Keratinocyte (primary cell): ENCODE data around the gene MBLAC1. TPM values are rescaled to one million over a fixed set of nuclear protein-coding genes. Genes with fewer than 3 reads are reported as not detected.

Experiments
- DNase-seq: peaks from one replicate; pipeline ENCODE4 v3.0.0-alpha.2; 2011; ENCODE audit warnings: low read depth, missing footprints, low spot score
- FAIRE-seq: peaks from 2 replicates; lab custom pipeline; 2011; peaks lifted over from hg19 to GRCh38; lab: Jason Lieb, UNC
- H2AFZ ChIP-seq: 2 replicates; pipeline ENCODE4 v1.6.0; 2012; ENCODE audit warnings: low read length, control low read depth, inconsistent platforms; ENCODE audit not compliant: control insufficient read depth
- H3K27ac ChIP-seq: 2 replicates; pipeline ENCODE4 v1.5.1; 2011; ENCODE audit warnings: low read length; ENCODE audit not compliant: control insufficient read depth, insufficient read depth
- H3K27me3 ChIP-seq: 3 replicates; pipeline ENCODE4 v1.6.0; 2011; ENCODE audit warnings: low read length; ENCODE audit not compliant: control insufficient read depth, insufficient read depth; ENCODE audit errors: extremely low read depth
- H3K36me3 ChIP-seq, 2 experiments: 2 replicates in 1 of 2; 3 replicates in 1 of 2; pipeline ENCODE4 v1.5.1; 2011; ENCODE audit warnings: low read length in 2 of 2, mild to moderate bottlenecking in 1 of 2; ENCODE audit not compliant: control insufficient read depth in 2 of 2, insufficient read depth in 2 of 2; ENCODE audit errors: extremely low read depth in 1 of 2
- H3K4me1 ChIP-seq: 3 replicates; pipeline ENCODE4 v1.5.1; 2011; ENCODE audit warnings: low read length; ENCODE audit not compliant: control insufficient read depth, insufficient read depth; ENCODE audit errors: extremely low read depth
- H3K4me2 ChIP-seq: 3 replicates; pipeline ENCODE4 v1.6.0; 2011; ENCODE audit warnings: low read depth, low read length; ENCODE audit not compliant: control insufficient read depth, insufficient read depth; ENCODE audit errors: extremely low read depth
- H3K4me3 ChIP-seq, 3 experiments: fragments of 200-600 bp in 1 of 3; sonication (generic) in 1 of 3; 2 replicates in 2 of 3; 3 replicates in 1 of 3; pipeline ENCODE4 v1.5.1; 2011 to 2016; ENCODE audit warnings: low read length in 3 of 3, mild to moderate bottlenecking in 3 of 3, control low read depth in 2 of 3, inconsistent platforms in 1 of 3, low read depth in 1 of 3, mixed read lengths in 1 of 3, mixed run types in 1 of 3, moderate library complexity in 1 of 3; ENCODE audit not compliant: control insufficient read depth in 2 of 3, insufficient read depth in 2 of 3; ENCODE audit errors: extremely low read depth in 1 of 3
- H3K79me2 ChIP-seq: 2 replicates; pipeline ENCODE4 v1.6.0; 2012; ENCODE audit warnings: low read length; ENCODE audit not compliant: control insufficient read depth, insufficient read depth
- H3K9ac ChIP-seq: 3 replicates; pipeline ENCODE4 v1.6.0; 2011; ENCODE audit warnings: low read length; ENCODE audit not compliant: control insufficient read depth, insufficient read depth; ENCODE audit errors: extremely low read depth
- H3K9me1 ChIP-seq: 3 replicates; pipeline ENCODE4 v1.6.0; 2011; ENCODE audit warnings: low read length; ENCODE audit not compliant: control insufficient read depth, insufficient read depth; ENCODE audit errors: extremely low read depth
- H3K9me3 ChIP-seq: 2 replicates; pipeline ENCODE4 v1.5.1; 2012; ENCODE audit warnings: low read depth, low read length; ENCODE audit not compliant: control insufficient read depth
- H4K20me1 ChIP-seq: 3 replicates; pipeline ENCODE4 v1.6.0; 2011; ENCODE audit warnings: low read length; ENCODE audit not compliant: control insufficient read depth, insufficient read depth; ENCODE audit errors: extremely low read depth
- EZH2 ChIP-seq: IDR thresholded peaks from one replicate; pipeline ENCODE4 v1.6.1; 2012; ENCODE audit warnings: inconsistent platforms, mild to moderate bottlenecking, low read length, moderate library complexity
- dilution Hi-C: fragments of 300-500 bp; cut with MboI; formaldehyde crosslinking; loops from one replicate; pipeline ENCODE4 v1.7.0; 2020; ENCODE audit warnings: low sequenced_read_pairs; ENCODE audit not compliant: extremely low pct_ligation_motif_present
- polyA plus RNA-seq, 5 experiments: library from polyadenylated mRNA; depleted of rRNA in 3 of 5; stranded (reverse) in 3 of 5; stranded (forward) in 1 of 5; unstranded in 1 of 5; fragments of >200 nt; gene quantifications; 1 replicate in 1 of 5; 2 replicates in 3 of 5; 3 replicates in 1 of 5; pipeline versions ENCODE4 v1.2.1 to v1.2.3, GENCODE V29; 2011 to 2012; ENCODE audit warnings: missing spikeins in 2 of 5, low read depth in 1 of 5, low replicate concordance in 1 of 5
- TF ChIP-seq, protein P1 (sequence below), 3 experiments: IDR thresholded peaks in 1 of 3; conservative IDR thresholded peaks in 1 of 3; optimal IDR thresholded peaks in 1 of 3; 2 replicates in 2 of 3; 3 replicates in 1 of 3; pipeline versions ENCODE3 to v1.5.1; 2011; ENCODE audit warnings: low read length in 3 of 3, mild to moderate bottlenecking in 3 of 3, moderate library complexity in 2 of 3, control low read depth in 1 of 3, inconsistent platforms in 1 of 3; ENCODE audit not compliant: insufficient read depth in 2 of 3; ENCODE audit errors: extremely low read depth in 1 of 3

Gene MBLAC1
- polyA plus RNA-seq, 1 donor (not counting 4 experiments of a cell fraction or from before 2014, with no cell fraction given): 0.21 TPM

DNA sequence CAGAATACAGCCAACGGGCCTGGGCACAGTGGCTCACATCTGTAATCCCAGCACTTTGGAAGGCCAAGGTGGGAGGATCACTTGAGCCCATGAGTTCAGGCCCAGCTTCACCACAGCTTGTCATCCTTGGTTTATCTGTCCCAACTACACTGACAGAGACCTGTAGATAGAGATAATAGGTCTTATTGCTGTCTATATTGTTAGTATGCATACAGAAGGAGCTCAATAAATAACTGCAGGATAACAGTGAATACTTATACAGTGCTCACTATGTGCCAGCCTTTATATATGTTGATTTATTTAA lies 6.1 kb upstream of the MBLAC1 start:
- Histone ChIP-seq H3K9me3 (no peaks in the 10 kb centered on the region), H2AFZ (no peak overlapping the region), H3K27me3 (no peaks in the 10 kb centered on the region), H3K4me2 (peak overlapping the region; percentile 92), H4K20me1 (peaks cover 3% of the 10 kb centered on the region), H3K4me1 (peaks cover 10% of the 10 kb centered on the region), H3K4me3 (peak overlapping the region in 1 of 3 experiments; percentile 69), H3K9me1 (no peaks in the 10 kb centered on the region), H3K36me3 (peaks cover 0 to 2% of the 10 kb centered on the region in 2 experiments), H3K27ac (no peak overlapping the region), H3K79me2 (peaks cover 15% of the 10 kb centered on the region), H3K9ac (no peak overlapping the region)
- dilution Hi-C loops: no loop called here
- FAIRE-seq: no peak
- TF ChIP-seq, protein P1, sequence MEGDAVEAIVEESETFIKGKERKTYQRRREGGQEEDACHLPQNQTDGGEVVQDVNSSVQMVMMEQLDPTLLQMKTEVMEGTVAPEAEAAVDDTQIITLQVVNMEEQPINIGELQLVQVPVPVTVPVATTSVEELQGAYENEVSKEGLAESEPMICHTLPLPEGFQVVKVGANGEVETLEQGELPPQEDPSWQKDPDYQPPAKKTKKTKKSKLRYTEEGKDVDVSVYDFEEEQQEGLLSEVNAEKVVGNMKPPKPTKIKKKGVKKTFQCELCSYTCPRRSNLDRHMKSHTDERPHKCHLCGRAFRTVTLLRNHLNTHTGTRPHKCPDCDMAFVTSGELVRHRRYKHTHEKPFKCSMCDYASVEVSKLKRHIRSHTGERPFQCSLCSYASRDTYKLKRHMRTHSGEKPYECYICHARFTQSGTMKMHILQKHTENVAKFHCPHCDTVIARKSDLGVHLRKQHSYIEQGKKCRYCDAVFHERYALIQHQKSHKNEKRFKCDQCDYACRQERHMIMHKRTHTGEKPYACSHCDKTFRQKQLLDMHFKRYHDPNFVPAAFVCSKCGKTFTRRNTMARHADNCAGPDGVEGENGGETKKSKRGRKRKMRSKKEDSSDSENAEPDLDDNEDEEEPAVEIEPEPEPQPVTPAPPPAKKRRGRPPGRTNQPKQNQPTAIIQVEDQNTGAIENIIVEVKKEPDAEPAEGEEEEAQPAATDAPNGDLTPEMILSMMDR (optimal IDR thresholded peaks at IDR 0.05 in 1 of 3, IDR thresholded peaks at IDR 0.05 in 1 of 3, conservative IDR thresholded peaks at IDR 0.05 in 1 of 3; ENCODE audit: extremely low read depth in 1 of 3, insufficient read depth in 2 of 3, low read length in 3 of 3): no peak
- no peak for TF ChIP-seq EZH2
- DNase-seq: no peak

DNA sequence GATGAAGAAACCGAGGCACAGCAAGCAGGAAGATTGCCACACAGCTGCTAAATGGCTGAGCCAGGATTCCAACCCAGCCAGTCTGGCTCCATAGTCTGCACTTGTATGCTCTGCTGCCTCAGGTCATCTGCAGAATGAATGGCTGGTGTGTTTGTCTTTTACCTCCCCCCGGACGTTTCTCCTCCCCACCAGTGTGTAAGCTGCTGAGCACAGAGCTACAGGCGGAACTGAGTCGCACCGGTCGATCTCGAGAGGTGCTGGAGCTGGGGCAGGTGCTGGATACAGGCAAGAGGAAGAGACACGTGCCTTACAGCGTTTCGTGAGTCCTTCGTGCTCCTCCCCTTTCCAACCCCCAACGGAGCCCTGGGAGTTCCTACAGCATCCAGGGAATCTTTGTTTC lies 4.7 kb upstream of the MBLAC1 start:
- Histone ChIP-seq H3K36me3 (peaks cover 0 to 2% of the 10 kb centered on the region in 2 experiments), H3K9me1 (no peaks in the 10 kb centered on the region), H3K9me3 (no peaks in the 10 kb centered on the region), H3K4me1 (peaks cover 10% of the 10 kb centered on the region), H2AFZ (no peak overlapping the region), H4K20me1 (peaks cover 3% of the 10 kb centered on the region), H3K9ac (no peak overlapping the region), H3K79me2 (peaks cover 15% of the 10 kb centered on the region), H3K4me3 (no peak overlapping the region), H3K27ac (no peak overlapping the region), H3K27me3 (no peaks in the 10 kb centered on the region), H3K4me2 (no peak overlapping the region)
- FAIRE-seq (no peak), DNase-seq (no peak)
- TF ChIP-seq EZH2: no peak
- TF ChIP-seq, protein P1 (optimal IDR thresholded peaks at IDR 0.05 in 1 of 3, IDR thresholded peaks at IDR 0.05 in 1 of 3, conservative IDR thresholded peaks at IDR 0.05 in 1 of 3; ENCODE audit: extremely low read depth in 1 of 3, insufficient read depth in 2 of 3, low read length in 3 of 3): no peak
- dilution Hi-C loops: no loop called here
